Measurements from ENCODE around the gene CAPN6.
A peak's percentile ranks its signal among the peaks of the same experiment; 100 is the strongest.

Gene CAPN6, protein sequence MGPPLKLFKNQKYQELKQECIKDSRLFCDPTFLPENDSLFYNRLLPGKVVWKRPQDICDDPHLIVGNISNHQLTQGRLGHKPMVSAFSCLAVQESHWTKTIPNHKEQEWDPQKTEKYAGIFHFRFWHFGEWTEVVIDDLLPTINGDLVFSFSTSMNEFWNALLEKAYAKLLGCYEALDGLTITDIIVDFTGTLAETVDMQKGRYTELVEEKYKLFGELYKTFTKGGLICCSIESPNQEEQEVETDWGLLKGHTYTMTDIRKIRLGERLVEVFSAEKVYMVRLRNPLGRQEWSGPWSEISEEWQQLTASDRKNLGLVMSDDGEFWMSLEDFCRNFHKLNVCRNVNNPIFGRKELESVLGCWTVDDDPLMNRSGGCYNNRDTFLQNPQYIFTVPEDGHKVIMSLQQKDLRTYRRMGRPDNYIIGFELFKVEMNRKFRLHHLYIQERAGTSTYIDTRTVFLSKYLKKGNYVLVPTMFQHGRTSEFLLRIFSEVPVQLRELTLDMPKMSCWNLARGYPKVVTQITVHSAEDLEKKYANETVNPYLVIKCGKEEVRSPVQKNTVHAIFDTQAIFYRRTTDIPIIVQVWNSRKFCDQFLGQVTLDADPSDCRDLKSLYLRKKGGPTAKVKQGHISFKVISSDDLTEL

DNA sequence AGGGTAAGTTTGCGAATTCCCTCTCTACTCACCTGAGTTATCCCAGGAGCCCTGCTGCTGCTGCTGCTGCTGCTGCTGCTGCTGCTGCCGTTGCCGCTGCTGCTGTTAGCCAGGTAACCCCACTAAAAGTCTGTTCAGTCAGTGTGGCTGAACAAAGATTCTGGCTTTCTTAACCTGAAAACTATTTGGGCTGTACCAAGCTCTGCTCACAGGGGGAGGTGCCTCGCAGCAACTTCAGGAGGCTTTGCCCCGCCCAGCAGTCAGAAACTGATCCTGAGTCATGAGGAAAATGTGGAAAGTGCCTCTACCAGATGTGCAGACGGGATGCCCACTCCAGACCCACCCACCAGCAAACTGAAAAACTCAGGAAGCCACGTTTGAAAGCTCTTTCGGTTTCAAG, at the start of gene CAPN6:
CAPN6 (minus strand) TSS at position 145 of the 400 bp plus-strand sequence. CDS start 6,547 bp downstream, outside the sequence.
- peak; percentile 7 for DNase-seq (ENCODE audit: low spot score)

DNA sequence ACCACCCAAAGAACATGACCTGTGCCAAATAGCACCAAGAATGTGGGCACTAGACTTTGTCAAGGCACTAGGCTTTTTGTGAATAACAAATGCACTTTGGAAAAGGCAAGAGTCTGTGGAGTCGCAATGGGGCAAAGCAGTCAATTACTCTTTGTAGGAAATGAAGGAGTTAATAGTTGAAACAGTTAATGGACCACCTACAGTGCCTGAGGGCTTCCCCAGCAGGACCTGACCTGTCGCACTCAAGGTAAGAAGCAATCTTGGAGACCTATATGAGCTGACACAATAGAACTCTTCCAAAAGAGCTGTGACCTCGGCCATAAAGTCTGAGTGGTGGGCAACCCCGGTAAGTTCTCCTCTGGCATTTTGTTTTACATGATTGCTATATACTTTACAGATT, 49.2 kb upstream of the CAPN6 start:
- DNase-seq (ENCODE audit: low spot score), result no peak

DNA sequence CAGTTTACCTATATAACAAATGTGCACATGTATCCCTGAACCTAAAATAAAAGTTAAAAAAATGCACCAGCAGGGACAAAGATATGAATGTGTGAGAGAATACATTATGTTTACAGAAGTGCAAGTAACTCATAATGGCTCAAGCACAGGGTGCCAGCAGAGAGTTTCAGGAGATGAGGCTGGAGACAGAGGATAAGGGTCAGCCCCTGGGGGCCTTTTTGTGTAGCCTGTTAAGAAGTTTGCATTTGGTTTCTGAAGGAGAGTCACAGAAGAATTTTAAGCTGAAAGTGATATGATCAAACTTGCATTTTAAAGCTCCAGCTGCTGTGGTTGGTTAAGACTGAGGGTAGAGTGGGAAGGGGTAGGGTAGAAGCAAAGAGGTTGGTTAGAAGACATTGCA, 48.6 kb upstream of the CAPN6 start:
- no peak for DNase-seq (ENCODE audit: low spot score)

DNA sequence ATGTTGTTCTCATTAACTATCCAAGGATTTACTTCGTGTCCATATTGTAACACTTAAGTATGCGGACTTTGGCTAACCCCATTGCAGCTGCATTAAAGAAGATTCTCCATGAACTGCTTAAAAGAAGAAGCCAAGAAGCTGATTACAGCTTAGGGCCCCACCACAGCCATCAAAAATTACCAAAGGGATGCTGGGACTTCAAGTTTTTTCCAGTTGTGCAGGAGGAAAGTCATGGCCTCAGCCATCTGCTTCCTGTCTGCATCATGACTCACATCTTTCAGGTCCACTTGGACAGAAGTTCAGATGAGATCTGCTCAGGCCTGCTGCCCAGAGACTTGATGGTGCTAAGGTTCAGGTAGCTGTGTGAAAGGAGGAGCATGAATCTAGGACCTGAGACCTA, 38.8 kb upstream of the CAPN6 start:
- DNase-seq (ENCODE audit: low spot score), result no peak

DNA sequence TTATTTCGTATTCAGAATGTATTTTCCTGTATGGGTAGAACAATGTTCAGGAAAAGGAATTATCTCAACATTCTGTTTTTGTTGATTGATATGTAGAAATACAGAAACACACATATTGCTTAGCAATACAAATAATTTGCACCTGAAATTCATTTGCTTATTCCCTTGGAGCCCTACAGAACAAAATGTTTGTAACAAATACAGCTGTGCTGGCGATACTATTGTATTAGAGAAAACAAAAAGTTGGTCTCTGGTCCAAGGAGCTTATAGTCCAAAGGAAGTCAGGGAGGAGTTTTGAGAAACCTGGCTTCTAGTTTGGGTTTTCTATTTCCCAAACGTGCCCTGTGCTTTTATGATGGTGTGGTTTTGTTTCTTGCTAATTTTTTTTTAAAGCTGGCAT, 37.8 kb upstream of the CAPN6 start:
- no peak for DNase-seq (ENCODE audit: low spot score)

DNA sequence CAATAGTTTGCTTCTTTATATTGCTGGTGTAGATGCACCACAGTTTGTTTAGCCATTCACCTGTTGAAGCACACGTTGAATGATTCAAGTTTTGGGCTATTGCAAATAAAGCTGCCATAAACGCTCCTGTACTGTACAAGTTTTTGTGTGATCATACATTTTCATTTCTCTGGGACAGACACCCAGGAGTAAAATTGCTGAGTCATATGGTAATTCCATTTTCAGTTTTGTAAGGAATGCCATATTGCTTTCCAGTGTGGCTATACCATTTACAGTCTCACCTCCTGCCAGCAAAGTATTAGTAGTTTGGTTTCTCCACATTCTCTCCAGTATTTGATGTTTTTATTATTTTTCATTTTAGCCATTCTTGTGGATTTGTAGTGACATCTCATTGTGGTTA, 32.0 kb upstream of the CAPN6 start:
- no peak for DNase-seq (ENCODE audit: low spot score)

DNA sequence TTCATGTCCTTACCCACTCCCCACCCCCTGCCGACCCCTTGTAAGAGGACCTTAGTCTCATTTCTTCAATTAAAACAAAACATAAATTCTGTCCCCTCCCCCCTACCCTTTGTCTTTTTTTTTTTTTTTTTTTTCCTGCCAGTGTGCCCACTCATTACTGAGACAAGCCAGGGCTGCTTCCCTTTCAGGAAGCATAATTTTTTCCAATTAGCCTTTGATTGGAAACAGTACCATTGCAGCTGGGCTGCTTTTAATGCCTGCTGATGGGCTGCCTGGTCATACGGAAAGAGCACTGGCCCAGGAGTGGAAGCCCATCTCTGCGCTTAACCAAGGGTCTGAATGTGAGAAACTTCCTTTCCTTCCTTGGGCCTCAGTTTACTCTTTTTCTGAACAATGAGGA, 18.6 kb upstream of the CAPN6 start:
- no peak for DNase-seq (ENCODE audit: low spot score)

DNA sequence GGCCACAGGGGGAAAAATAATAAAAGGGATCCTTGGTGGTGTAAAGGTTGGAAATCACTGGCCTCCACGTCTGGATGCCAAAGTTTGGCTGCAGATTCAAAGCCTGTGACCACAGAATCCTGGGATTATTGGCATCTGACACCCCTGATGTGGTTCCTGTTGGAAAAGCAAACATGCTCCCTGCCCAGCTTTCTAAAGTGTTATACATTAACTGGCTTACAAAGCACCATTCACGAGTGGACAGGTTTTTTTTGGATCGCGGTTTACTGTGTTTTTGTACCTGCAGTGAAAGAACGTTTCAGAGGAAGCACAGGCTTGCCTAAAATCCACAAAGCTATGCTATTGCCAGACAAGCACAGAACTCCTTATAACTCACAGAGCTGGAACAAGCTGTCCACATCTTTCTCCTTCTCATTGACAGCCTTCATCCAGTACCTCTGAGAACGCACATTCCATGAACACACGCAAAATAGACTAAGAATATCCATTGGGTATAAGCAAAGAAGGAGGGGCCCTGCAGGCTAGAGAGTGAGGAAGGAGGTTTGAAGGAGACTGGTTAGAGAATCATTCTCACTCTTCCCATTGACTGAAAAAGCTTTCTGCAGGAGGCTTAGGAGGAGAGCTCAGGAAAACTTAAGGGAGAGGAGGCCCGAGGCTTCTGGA, 14.5 kb upstream of the CAPN6 start:
- no peak for DNase-seq (ENCODE audit: low spot score)

DNA sequence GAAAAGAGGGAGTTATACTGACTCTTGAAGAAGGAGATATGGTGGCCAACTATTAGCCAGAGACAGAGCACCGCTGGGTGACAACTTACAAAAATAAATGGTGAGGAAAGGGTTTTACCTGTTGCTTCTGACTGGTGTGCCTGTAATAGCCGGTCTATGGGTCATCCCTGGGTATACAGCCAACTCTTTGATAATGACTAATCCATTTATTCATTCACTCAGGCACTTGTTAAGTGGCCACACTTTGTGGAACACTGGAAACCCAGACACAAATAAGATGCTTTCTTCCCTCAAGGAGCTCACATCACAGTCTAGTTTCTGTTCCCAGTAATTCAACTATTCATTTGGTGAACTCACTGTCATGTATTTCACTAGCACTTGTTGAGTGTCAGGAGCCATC, 13.2 kb upstream of the CAPN6 start:
- no peak for DNase-seq (ENCODE audit: low spot score)

DNA sequence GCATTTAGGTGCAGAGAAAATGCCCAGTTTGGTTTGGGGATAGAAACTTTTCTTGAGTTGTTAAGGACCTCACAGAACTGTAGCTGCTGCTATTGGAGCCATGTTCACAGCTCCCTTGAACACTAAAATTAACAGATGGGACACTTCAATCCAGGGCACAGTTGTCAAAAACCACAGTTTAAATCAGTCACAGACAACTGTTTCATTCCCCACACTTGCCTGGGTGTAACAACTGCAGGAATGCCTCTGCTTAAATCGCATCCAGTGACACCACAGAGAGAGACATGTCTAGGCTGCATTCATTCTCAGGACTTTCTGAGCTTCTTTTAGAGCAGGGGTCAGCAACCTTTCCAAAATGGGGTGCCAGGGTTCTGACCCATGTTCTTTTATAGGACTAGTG, 12.7 kb upstream of the CAPN6 start:
- DNase-seq (ENCODE audit: low spot score), result no peak

DNA sequence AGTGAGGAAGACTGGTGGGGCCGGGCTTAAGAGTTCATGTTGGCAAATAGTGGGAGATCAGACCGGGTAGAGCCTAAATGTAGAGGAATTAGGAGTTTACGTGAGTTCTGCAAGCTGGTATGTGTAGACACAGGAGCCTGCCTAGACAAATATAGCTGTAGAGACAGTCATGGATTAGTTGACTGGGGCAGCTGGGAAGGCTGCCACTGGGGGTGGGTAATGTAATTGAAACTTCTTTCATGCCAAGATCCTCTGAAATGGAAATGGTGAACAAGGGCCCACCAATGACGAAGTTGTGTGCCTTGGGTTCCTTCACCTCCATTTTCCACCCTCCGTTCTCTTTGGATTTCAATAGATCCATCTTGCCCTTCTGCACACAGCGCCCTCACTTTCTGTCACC, 11.9 kb upstream of the CAPN6 start:
- no peak for DNase-seq (ENCODE audit: low spot score)

DNA sequence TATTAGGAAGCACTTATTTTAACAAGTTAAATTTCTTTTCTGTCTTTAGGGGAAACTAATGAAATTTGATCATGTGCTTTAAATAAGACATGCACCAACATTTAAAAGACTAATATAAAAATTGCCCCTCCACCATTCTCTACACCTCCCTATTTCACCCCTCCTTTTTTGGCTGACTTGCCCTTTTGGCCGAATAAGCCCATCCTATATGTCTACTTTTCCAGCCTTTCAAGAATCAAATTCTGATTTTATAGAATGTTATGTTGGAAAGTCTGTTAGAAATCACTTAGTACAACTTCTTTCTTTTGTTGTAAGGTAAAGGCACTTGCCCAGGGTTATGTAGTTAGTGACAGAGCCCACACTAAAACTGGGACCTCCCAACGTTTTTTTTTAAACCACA, 1.8 kb downstream of the CAPN6 start:
- no peak for DNase-seq (ENCODE audit: low spot score)

DNA sequence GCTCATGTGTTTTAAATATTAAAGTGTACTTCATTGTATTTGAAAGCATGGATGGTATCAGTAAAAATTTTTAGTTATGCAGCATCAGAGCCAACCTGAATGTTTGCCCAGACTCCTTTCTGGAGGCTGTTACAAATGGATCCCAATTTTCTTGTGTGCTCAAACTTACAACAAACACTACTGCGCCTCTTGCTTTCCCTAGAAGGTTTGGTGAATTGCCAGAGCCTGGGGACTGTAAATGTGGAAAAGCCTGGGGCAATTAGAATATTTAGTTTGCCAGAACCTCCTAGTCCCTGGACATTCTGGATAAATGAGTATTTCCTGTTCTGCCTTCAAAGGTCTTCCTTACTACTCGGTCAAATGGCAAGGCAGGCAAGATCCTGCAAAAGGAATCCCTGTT, 4.8 kb downstream of the CAPN6 start:
- no peak for DNase-seq (ENCODE audit: low spot score)

DNA sequence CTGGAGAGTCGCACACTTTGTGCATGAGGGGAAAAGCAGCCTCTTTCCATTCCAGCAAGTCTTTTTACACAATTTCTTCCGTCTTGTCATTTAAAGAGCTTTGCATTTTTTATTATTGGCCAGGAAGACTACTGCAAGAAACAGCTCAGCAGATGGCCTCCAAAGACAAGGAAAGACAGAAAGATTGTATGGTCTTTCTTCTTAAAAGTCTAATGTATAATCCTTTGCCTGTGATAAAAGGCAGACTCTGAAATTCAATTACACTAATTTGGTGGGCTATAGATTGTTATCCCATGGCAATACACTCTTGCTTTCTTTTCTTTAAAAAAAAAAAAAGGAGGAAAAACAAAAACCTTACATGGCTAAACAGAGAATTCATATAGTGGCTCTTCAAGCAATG, 5.9 kb downstream of the CAPN6 start:
- DNase-seq (ENCODE audit: low spot score), result no peak

DNA sequence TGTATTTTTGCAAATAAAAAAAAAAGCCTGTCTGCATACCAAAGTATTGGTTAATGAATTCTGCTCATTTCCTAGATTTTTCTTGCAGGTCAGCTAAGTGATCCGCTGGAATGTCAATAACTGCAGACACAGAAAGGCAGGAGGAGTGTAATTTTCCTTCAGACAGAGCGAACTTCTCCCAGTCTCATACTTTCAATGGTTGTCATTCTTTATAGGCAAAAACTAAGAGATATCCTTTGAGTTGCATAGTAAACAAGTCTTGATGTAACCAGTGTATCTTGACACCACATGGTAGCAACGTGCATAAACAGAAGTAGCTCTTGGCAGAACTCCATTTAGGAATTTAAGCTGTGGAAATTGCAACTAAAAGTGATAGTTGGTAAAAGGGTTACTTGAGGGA, 8.2 kb downstream of the CAPN6 start:
- no peak for DNase-seq (ENCODE audit: low spot score)

DNA sequence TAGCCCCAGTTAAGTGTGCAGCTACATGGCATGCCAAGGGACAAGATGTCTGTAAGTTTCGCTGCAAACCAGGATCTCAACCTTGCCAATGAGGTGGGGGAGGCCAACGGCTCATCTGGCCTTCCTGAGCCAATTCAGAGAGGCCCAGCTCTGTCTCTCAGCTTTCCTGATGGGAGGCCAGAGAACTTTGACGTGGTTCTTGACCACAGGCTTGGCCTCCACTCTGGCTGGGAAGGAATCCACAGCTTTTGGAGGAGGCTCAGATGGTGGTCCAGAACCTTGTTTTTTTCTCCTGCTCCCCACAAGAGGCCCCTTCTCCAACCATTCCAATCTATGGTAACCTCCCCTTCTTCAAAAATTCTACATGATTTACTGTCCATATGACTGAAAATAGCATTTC, 9.8 kb downstream of the CAPN6 start:
- no peak for DNase-seq (ENCODE audit: low spot score)

DNA sequence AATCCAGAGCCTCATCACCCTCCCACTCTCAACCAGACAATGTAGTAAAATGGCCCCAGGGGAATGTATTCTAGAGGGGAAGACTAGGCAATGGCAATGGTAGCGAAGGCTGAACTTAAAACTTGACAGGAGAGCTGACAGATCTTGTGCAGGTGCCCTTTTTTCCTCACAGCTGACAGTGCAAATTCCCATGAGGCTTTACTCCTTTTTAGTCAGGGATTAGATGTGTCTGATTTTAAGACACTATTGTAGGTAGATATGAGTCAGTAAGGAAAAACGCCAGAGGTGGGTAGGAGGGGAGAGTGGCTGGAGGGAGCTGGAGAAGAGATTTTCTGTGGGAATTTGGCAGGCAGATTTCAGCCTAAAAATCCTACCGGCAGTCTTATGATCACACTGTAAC, 10.7 kb downstream of the CAPN6 start:
- no peak for DNase-seq (ENCODE audit: low spot score)

DNA sequence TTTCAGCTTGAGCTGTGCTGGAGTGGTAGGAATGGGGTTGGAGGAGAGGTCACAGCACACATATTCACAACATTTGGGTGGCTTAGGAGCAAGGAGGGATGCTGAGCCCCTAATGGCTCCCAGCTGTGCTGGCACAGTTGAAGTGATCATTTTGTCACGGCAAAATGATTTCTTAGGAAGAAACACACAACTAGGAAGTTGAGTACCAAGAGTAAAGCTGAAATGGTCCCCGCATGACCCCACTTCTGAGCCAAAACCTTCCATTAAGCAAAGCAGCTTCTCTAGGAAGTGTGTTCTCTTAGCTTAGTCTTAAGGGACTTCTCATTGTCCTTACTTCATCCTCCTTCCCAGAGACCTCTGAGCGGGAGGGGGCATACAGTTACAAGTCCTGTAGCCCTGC, 12.6 kb downstream of the CAPN6 start:
- no peak for DNase-seq (ENCODE audit: low spot score)

DNA sequence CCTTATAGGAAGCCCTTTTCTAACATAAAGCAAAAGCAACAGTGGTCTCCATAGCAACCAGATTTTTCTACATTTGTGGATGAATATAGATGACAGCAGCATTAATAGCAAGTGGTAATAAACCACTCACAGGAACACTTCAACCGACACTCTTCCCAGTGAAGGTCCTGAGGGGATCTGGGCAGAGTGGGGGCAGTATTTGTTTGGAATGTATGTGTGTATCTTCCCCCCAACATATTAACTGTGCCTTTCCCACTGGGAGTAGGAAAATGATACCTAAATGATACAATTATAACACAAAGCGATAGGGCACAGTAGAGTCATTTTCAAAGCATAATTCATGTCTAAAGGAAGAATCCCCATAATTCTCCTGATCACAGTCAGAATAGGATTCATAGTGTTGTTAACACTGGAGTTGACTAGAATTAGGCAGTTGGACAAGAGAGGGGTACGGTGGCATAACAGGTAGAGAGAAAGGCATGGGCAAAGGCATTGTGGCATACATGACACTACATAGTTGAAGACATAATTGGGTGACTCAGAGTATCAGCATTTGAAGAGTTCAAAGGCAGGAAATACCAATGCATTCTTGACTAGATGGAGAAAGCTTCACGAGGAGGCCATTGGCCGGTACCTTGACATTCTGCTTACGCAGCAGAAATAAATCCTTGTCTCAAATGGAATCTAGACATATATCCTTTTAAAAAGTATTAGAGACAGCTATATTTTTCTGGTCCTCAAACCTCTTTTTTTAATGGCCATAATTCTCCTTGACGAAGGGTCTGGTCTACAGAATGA, 15.2 kb downstream of the CAPN6 start:
- no peak for DNase-seq (ENCODE audit: low spot score)

DNA sequence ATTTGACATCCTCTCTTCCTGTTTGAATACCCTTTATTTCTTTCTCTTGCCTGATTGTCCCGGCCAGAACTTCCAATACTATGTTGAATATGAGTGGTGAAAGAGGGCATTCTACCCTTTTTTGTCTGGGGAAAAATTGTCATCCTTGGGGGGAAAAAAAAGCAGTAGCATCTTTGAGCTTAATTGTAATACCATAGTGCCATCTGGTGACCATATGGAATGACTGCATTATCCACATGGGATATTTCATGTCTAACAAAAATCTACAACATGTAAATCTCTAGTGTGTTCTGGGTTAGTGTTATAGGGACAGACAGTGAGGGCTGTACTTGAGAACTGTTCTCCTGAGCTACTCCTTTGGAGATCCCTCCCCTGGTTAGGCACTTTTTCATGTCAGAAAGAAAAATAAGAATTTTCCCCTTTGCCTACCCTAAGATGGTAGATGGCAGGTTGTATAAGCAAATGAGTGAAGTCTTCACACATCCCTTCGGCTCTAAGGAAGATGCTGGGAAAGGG, 26.0 kb downstream of the CAPN6 start:
- peak; percentile 21 for DNase-seq (ENCODE audit: low spot score)

DNA sequence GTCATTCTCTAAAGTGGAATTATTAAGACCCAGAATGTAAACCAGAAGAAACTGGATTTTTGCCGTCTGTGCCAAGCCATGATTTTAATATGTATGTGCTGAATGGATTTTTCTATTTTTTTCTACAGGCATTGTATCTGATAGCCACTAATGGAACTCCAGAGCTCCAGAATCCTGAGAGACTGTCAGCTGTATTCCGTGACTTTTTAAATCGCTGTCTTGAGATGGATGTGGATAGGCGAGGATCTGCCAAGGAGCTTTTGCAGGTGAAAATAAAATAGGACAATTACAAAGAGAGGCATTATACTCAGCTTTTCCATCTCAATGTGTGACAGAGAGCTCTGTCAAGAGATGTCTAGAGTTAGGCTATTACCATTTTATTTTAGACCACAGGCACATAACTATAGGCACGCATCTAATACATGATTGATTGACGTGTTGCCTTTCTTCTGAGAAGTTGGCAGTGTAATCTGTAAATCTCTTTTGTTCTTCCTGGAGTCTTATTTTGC, 53.9 kb downstream of the CAPN6 start:
- no peak for DNase-seq (ENCODE audit: low spot score)

DNA sequence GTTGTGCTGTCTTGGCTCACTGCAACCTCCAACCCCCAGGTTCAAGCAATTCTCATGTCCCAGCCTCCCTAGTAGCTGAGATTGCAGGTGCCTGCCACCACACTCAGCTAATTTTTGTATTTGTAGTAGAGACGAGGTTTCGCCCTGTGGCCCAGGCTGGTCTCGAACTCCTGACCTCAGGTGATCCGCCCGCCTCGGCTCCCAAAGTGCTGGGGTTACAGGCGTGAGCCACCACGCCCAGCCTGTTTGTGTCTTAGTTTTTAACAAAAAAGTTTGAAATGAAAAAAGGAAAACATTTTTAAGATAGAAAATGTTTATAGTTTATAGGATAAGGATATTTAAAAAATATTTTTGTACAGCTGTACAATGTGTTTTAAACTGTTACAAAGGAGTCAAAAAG, 62.4 kb downstream of the CAPN6 start:
- no peak for DNase-seq (ENCODE audit: low spot score)

Measured in AG08395 (cell line).